GM21825 (cell line): ENCODE results near the gene GRK5.

Experiments
- ATAC-seq: cut with Tn5 transposase; IDR thresholded peaks from one replicate; pipeline ENCODE4 v1.9.1; 2021; ENCODE audit warnings: mild to moderate bottlenecking, moderate library complexity; ENCODE audit not compliant: unreplicated experiment

GRK5 gene

GRCh38 chr10:119398996-119399395, 191.6 kb downstream of the GRK5 start:
- no peak for ATAC-seq

- ATAC-seq, result no peak
Measured at GRCh38 chr10:119399466-119399865, 192.1 kb downstream of the GRK5 start.

- no peak for ATAC-seq
Measured at GRCh38 chr10:119401671-119402395, 194.5 kb downstream of the GRK5 start.

- ATAC-seq, result no peak
Measured at GRCh38 chr10:119403921-119404320, 196.6 kb downstream of the GRK5 start.

- no peak for ATAC-seq
Measured at GRCh38 chr10:119404719-119405519, 197.5 kb downstream of the GRK5 start.

GRCh38 chr10:119405520-119405807, 198.1 kb downstream of the GRK5 start:
- no peak for ATAC-seq

- ATAC-seq, result no peak
Measured at GRCh38 chr10:119406137-119406536, 198.8 kb downstream of the GRK5 start.

- no peak for ATAC-seq
Measured at GRCh38 chr10:119406601-119407253, 199.4 kb downstream of the GRK5 start.

GRCh38 chr10:119407254-119407777, 199.9 kb downstream of the GRK5 start:
- no peak for ATAC-seq

GRCh38 chr10:119408072-119408471, 200.7 kb downstream of the GRK5 start:
- no peak for ATAC-seq

- ATAC-seq, result no peak
Measured at GRCh38 chr10:119408969-119409371, 201.6 kb downstream of the GRK5 start.

GRCh38 chr10:119409385-119409784, 202.0 kb downstream of the GRK5 start:
- no peak for ATAC-seq

GRCh38 chr10:119409906-119410305, 202.5 kb downstream of the GRK5 start:
- ATAC-seq, result no peak

GRCh38 chr10:119410361-119411116, 203.2 kb downstream of the GRK5 start:
- ATAC-seq, result no peak

- no peak for ATAC-seq
Measured at GRCh38 chr10:119412244-119413092, 205.1 kb downstream of the GRK5 start.

GRCh38 chr10:119413093-119413453, 205.7 kb downstream of the GRK5 start:
- no peak for ATAC-seq

- ATAC-seq, result no peak
Measured at GRCh38 chr10:119413471-119414080, 206.2 kb downstream of the GRK5 start.

- ATAC-seq, result no peak
Measured at GRCh38 chr10:119414081-119414611, 206.8 kb downstream of the GRK5 start.

- ATAC-seq, result no peak
Measured at GRCh38 chr10:119415121-119415520, 207.8 kb downstream of the GRK5 start.
